ENCODE measurements around the gene CD93.

The CD93 gene

GRCh38 chr20:23086931-23087411 lies 847 bp upstream of the CD93 start:
- Histone ChIP-seq H3K9me3 (no peaks in the 10 kb centered on the region), H3K9ac (peak overlapping the region; percentile 74), H3K27me3 (no peaks in the 10 kb centered on the region), H3K4me2 (peak overlapping the region; percentile 75), H3K4me1 (peaks cover 54% of the 10 kb centered on the region), H3K36me3 (no peaks in the 10 kb centered on the region), H3K4me3 (no peak overlapping the region; the same call in 1 of the 2 replicates), H3K27ac (peak overlapping the region; percentile 87), H4K20me1 (no peaks in the 10 kb centered on the region)
- no peak for TF ChIP-seq Cebpa-rat (IDR thresholded peaks at IDR 0.05)

GRCh38 chr20:23085436-23086055 lies 578 bp downstream of the CD93 start:
- H3K9ac ChIP-seq: peak overlapping the region; percentile 74
- H3K4me1 ChIP-seq: peaks cover 54% of the 10 kb centered on the region
- peak overlapping the region; percentile 52 for H3K4me3 ChIP-seq
- H3K4me2 ChIP-seq: peak overlapping the region; percentile 75
- no peaks in the 10 kb centered on the region for H3K9me3 ChIP-seq
- H4K20me1 ChIP-seq: no peaks in the 10 kb centered on the region
- H3K27me3 ChIP-seq: no peaks in the 10 kb centered on the region
- H3K27ac ChIP-seq: peak overlapping the region; percentile 87
- no peak for TF ChIP-seq Cebpa-rat (IDR thresholded peaks at IDR 0.05)
- no peaks in the 10 kb centered on the region for H3K36me3 ChIP-seq

- Histone ChIP-seq H3K4me1 (peaks cover 54% of the 10 kb centered on the region), H3K9me3 (no peaks in the 10 kb centered on the region), H3K9ac (no peak overlapping the region), H3K4me2 (peak overlapping the region; percentile 75), H3K36me3 (no peaks in the 10 kb centered on the region), H3K4me3 (no peak overlapping the region), H3K27me3 (no peaks in the 10 kb centered on the region), H4K20me1 (no peaks in the 10 kb centered on the region), H3K27ac (peak overlapping the region; percentile 60; the same call in 1 of the 2 replicates)
- TF ChIP-seq Cebpa-rat (IDR thresholded peaks at IDR 0.05): no peak
These were observed 1.2 kb downstream of the CD93 start for GRCh38 chr20:23084845-23085365.

GRCh38 chr20:23084282-23084844 lies 1.8 kb downstream of the CD93 start:
- no peaks in the 10 kb centered on the region for H3K27me3 ChIP-seq
- no peak overlapping the region for H3K4me3 ChIP-seq
- no peak for TF ChIP-seq Cebpa-rat (IDR thresholded peaks at IDR 0.05)
- no peaks in the 10 kb centered on the region for H3K36me3 ChIP-seq
- peak overlapping the region; percentile 75 for H3K4me2 ChIP-seq
- peaks cover 54% of the 10 kb centered on the region for H3K4me1 ChIP-seq
- H3K27ac ChIP-seq: peak overlapping the region; percentile 32; the same call in 1 of the 2 replicates
- no peaks in the 10 kb centered on the region for H4K20me1 ChIP-seq
- no peak overlapping the region for H3K9ac ChIP-seq
- H3K9me3 ChIP-seq: no peaks in the 10 kb centered on the region

- Histone ChIP-seq H3K4me1 (peaks cover 54% of the 10 kb centered on the region), H3K4me3 (no peak overlapping the region), H3K4me2 (peak overlapping the region; percentile 75), H3K27ac (peak overlapping the region; percentile 32; the same call in 1 of the 2 replicates), H3K36me3 (no peaks in the 10 kb centered on the region), H3K9me3 (no peaks in the 10 kb centered on the region), H4K20me1 (no peaks in the 10 kb centered on the region), H3K9ac (no peak overlapping the region), H3K27me3 (no peaks in the 10 kb centered on the region)
- no peak for TF ChIP-seq Cebpa-rat (IDR thresholded peaks at IDR 0.05)
These were observed 2.4 kb downstream of the CD93 start for GRCh38 chr20:23083553-23084220.

GRCh38 chr20:23082846-23083552 lies 3.1 kb downstream of the CD93 start:
- H3K9ac ChIP-seq: no peak overlapping the region
- H3K4me1 ChIP-seq: peaks cover 47% of the 10 kb centered on the region
- H3K27ac ChIP-seq: 0 out of 2 replicates have a peak overlapping the region, but pooled peaks have one; percentile 0
- no peaks in the 10 kb centered on the region for H4K20me1 ChIP-seq
- H3K36me3 ChIP-seq: no peaks in the 10 kb centered on the region
- peak overlapping the region; percentile 75 for H3K4me2 ChIP-seq
- H3K4me3 ChIP-seq: no peak overlapping the region
- TF ChIP-seq Cebpa-rat (IDR thresholded peaks at IDR 0.05): no peak
- no peaks in the 10 kb centered on the region for H3K9me3 ChIP-seq
- H3K27me3 ChIP-seq: no peaks in the 10 kb centered on the region

- Histone ChIP-seq H3K4me2 (no peak overlapping the region), H3K9me3 (no peaks in the 10 kb centered on the region), H3K4me1 (peaks cover 30% of the 10 kb centered on the region), H3K36me3 (no peaks in the 10 kb centered on the region), H3K27me3 (no peaks in the 10 kb centered on the region), H3K27ac (no peak overlapping the region), H3K4me3 (no peak overlapping the region), H3K9ac (no peak overlapping the region), H4K20me1 (no peaks in the 10 kb centered on the region)
- no peak for TF ChIP-seq Cebpa-rat (IDR thresholded peaks at IDR 0.05)
These were observed 4.8 kb downstream of the CD93 start for GRCh38 chr20:23081263-23081819.

- Histone ChIP-seq H3K9me3 (no peaks in the 10 kb centered on the region), H3K36me3 (no peaks in the 10 kb centered on the region), H4K20me1 (no peaks in the 10 kb centered on the region), H3K27me3 (no peaks in the 10 kb centered on the region), H3K27ac (no peak overlapping the region), H3K9ac (no peak overlapping the region), H3K4me2 (no peak overlapping the region), H3K4me1 (peaks cover 22% of the 10 kb centered on the region), H3K4me3 (no peak overlapping the region)
- no peak for TF ChIP-seq Cebpa-rat (IDR thresholded peaks at IDR 0.05)
These were observed 5.6 kb downstream of the CD93 start for GRCh38 chr20:23080521-23080920.

- no peaks in the 10 kb centered on the region for H3K27me3 ChIP-seq
These were observed 6.2 kb downstream of the CD93 start for GRCh38 chr20:23079926-23080325.

More at GRCh38 chr20:23079926-23080325, 6.2 kb downstream of the CD93 start:
- Histone ChIP-seq H3K4me3 (no peak overlapping the region), H3K9me3 (no peaks in the 10 kb centered on the region), H3K4me2 (no peak overlapping the region), H3K9ac (no peak overlapping the region), H3K36me3 (no peaks in the 10 kb centered on the region), H4K20me1 (no peaks in the 10 kb centered on the region), H3K27ac (no peak overlapping the region), H3K4me1 (peaks cover 16% of the 10 kb centered on the region)
- no peak for TF ChIP-seq Cebpa-rat (IDR thresholded peaks at IDR 0.05)
